A204.1 (cell line): ENCODE measurements around the gene UCN2.
A peak's percentile ranks its signal among the peaks of the same experiment; 100 is the strongest.

Experiments
- FAIRE-seq: peaks from 2 replicates; lab custom pipeline; 2012; peaks lifted over from hg19 to GRCh38; lab: Jason Lieb, UNC

The UCN2 gene, protein sequence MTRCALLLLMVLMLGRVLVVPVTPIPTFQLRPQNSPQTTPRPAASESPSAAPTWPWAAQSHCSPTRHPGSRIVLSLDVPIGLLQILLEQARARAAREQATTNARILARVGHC

DNA sequence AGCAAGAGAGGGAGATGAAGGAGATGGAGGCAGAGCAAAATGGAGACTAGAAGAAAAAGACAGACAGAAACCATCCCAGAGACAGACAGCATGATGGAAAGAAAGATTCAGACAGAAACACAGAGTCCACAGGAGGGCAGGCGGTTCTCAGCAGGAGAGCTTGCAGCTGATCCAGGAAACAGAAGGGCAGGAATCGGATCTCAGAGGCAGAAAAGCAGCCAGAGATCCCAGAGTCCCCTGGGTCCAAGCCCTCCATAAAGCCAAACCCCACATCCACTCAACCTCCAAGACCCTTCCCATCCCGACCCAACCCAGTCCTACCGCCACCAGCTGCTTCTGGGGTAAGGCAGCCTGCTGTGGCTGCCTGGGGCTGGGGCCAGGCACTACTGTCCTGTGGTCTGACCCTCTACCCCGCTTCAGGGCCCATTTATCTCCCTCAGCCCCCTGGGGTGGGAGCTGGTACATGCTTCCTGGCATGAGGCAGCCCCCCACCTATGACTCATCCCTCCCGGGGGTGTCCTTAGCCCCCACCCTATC lies at the start of gene UCN2:
Gene UCN2, minus strand, starts transcription at position 400 of the 537 bp plus-strand sequence. CDS start 657 bp downstream, outside the sequence.
- no peak for FAIRE-seq

- FAIRE-seq, result no peak
Measured at GRCh38 chr3:48612309-48612708, 48.7 kb upstream of the UCN2 start.

- peak; percentile 73 for FAIRE-seq
Measured at GRCh38 chr3:48609088-48610005, 45.8 kb upstream of the UCN2 start, which contains the start of gene UQCRC1. Gene UQCRC1 (minus strand): TSS chr3:48609646. CDS start chr3:48609620, 26 bp downstream.

DNA sequence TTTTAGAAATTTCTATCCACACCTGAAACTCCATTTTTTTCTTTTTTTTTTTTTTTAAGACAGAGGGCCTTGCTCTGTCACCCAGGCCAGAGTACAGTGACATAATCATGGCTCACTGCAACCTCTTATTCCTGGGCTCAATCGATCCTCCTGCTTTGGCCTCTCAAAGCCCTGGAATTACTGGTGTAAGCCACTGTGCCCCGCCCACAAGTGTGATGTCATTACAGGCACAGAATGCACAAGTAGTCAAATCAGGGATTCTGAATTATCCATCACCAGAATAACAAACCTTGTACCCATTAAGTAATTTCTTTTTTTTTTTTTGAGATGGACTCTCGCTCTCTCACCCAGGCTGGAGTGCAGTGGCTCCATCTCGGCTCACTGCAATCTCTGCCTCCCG lies 43.9 kb upstream of the UCN2 start:
- FAIRE-seq, result no peak

DNA sequence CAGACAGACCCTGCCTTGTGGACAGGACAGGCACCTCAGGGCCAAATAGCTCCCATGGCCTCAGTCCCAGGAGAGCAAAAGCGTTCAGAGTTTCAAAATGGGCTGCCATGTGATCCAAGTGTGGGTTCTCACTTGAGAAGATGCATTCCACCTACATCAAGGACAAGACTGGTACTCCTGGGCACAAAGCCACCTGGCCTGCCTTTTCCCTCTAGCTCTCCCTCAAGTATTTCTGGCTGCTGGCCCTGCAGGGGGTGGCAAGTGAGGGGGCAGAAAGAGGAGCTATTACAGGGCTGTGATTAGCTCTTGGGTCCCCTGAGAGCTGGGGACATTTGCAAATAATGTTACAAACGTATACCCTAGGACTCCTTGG lies 38.0 kb upstream of the UCN2 start:
- FAIRE-seq, result no peak

- no peak for FAIRE-seq
Measured at GRCh38 chr3:48600711-48601621, 37.4 kb upstream of the UCN2 start.

GRCh38 chr3:48599509-48600285 lies 36.1 kb upstream of the UCN2 start:
- FAIRE-seq, result no peak

DNA sequence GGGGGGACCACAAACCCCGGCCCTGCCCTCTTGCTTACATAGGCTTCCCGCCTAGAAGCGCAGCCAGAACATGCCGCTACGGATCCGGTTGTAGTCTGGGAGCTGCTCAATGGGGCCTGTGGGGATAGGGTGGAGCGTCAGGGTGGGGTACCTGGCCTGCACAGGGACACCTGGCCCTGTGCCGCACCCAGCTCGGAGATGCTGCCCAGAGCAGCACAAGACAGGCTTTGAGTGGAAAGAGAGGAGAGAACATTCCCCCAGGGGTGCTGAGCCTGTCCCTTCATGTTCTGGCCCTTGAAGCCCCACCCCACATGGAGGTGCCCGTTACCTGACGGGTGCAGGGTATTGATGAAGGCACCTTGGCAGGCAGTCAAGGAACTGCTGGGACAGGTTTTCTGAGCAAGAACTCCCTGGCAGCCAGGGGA lies 35.5 kb upstream of the UCN2 start:
- FAIRE-seq, result no peak

DNA sequence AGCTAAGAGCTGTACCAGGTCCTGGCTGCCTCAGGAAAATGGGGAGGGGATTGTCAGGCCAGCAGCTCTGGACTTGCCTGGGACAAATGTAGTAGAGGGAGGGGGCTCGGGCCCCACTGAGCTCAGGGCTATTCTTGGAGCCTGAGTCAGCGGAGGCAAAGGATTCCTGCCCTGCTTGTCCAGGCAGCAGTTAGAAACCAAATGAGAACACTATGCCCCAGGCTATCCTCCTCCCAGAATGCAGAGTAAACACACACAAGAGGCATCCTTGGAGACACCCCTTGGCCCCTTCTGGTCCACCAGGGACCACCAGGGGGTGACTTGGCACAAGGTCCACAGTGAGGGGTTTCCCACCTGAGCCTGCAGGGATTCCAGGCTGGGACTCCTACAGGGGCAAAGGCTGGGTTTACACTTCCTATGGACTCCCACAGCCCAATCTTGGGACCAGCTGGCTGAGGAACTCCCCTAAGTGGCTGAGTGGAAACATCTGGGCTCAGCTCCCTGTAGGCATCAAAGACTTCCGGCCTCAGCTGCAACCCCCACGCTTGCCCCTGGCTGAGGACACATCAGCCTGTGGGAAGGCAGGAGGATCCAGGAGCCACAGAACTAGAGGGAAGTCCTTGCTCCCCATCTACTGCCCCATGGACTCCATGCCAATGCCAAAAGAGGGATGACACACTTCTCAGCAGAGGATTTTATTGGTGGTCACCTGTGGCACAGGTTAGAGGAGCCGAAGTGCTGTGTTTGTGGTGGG lies 34.9 kb upstream of the UCN2 start:
- no peak for FAIRE-seq

DNA sequence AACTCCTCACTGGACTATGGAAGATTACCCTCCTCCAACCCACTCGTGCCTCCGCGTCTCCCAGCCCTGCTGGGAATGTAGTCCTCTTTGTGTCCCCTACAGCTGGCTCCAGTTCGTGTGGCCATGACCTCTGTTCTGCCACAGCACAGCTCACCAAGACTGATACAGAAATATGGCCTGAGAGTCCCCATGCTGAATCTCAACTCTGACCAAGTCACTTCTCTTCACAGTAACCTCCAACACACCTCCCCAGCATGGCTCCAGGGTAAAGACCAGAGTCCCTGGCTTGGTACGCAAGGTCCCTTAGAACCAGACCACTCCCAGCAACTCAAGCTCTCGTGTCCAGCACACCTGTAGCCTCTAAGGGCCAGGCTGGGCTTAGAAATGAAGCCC lies 33.8 kb upstream of the UCN2 start:
- no peak for FAIRE-seq

- no peak for FAIRE-seq
Measured at GRCh38 chr3:48596676-48597407, 33.3 kb upstream of the UCN2 start.

- no peak for FAIRE-seq
Measured at GRCh38 chr3:48596157-48596556, 32.6 kb upstream of the UCN2 start.

- FAIRE-seq, result no peak
Measured at GRCh38 chr3:48595526-48596121, 32.0 kb upstream of the UCN2 start.

DNA sequence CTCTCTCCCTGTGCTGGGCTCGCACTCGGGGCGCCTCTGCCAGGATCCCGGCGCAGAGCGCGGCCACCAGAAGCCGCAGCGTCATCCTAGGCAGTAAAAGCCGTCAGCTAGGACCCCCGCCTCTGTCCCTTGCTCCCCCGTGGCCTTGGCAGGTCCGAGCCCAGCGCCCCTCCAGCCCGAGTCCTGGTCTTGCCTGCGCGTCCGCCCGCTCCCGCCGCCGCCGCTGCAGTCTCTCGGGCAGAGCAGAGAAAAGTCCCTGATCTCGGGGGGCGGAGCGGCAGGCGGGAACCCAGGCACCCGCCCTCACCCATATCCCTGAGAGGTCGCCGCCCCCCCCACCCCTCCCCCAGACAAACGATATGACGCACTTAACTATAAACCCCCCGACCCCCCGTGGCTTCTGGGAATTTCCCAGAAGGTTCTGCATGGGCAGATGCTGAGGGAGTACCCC lies 31.5 kb upstream of the UCN2 start, which contains the start of gene COL7A1:
Gene COL7A1, minus strand, starts transcription at position 255 of the 451 bp plus-strand sequence. Its CDS starts 170 bp downstream, at position 85.
- FAIRE-seq, result no peak

GRCh38 chr3:48594417-48595049 lies 31.0 kb upstream of the UCN2 start:
- FAIRE-seq, result no peak

DNA sequence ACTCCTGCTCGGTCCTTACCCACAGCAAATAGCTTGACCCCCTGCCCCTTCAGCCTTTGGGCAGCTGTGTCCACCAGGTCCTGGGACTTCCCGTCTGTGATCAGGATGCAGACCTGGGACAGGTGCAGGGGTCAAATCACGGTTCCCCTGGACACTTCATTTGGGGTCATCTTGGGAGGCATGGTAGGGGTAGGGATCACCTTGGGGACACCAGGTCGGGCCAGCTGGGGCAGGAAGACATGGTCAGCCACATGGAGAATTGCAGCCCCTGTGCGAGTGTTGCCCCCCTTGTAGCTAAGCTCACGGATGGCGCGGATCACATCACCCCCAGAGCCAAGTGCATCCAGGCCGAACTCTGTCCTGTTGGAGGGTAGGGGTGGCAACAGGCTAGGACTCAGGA lies 29.8 kb upstream of the UCN2 start:
- no peak for FAIRE-seq

DNA sequence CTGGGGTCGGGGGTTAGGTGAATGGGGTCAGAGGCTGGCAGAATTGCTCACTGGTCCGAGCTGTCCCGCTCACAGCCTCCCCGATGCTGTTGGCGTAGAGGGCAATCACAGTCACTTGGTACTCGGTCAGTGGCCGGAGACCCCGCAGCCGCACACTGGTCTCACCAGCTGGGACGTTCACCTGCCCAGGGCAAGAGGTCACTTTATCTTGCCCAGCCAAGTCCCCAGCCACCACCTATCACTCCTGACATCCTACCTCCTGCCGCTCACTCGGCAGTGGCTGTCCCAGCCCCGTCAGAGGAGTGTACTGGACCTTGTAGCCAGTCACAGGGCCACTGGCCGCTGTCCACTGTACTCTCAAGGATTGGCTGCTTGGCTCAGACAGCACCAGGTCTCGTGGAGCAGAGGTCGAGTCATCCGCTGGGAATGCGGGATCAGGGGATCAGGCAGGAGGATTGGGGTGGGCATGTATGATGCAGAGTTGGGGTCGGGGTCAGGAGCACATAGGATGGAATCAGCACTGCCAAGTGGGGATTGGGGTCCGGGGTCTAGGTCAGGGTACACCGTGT lies 29.0 kb upstream of the UCN2 start:
- FAIRE-seq, result no peak

GRCh38 chr3:48591886-48592518 lies 28.4 kb upstream of the UCN2 start:
- FAIRE-seq, result no peak
